ENCODE data around the gene EZH1. TPM values are rescaled to one million over a fixed set of nuclear protein-coding genes. Genes with fewer than 3 reads are reported as not detected.

Gene EZH1
- total and polyA plus RNA-seq, 3 donors from 2014 or later = 28.1 to 59.4 (median 53.7) TPM

DNA sequence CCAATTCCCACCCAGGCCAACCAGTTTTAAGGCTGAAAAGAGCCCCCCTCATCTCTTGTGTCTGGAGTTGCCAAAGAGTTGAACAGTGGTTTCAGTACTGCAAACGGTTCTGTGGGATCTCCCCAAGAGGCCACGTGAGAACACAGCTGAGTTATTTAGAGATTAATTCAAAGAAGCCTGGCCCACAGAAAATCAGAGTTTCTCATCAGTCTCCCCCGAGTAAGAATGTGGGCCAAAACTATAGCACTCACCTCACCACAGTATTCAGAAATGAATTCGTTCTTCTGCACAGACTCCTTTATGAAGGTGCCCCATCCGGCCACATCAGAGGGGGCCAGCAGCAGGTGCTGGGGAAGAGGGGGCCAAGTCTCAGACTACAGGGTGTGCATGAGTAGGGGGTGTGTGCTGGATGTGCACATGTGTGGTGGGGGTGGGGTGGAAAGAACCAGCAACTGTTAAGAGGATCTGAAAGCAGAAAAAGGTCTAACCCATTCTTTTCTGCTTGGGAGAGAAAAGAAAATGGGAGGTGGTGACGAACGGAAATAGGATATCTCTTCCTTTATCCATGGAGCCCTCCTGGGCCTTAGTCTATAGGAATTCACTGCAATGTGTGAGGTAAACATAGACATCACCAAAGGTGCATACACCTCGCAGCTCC, 39.9 kb downstream of the EZH1 start:
- Histone ChIP-seq H3K27ac (no peak overlapping the region), H3K4me3 (no peak overlapping the region), H3K27me3 (no peaks in the 10 kb centered on the region), H3K36me3 (ENCODE audit: low read depth, missing control alignments) (no peaks in the 10 kb centered on the region), H3K4me1 (peaks cover 3% of the 10 kb centered on the region), H3K9me3 (no peaks in the 10 kb centered on the region)
- TF ChIP-seq, protein P1, sequence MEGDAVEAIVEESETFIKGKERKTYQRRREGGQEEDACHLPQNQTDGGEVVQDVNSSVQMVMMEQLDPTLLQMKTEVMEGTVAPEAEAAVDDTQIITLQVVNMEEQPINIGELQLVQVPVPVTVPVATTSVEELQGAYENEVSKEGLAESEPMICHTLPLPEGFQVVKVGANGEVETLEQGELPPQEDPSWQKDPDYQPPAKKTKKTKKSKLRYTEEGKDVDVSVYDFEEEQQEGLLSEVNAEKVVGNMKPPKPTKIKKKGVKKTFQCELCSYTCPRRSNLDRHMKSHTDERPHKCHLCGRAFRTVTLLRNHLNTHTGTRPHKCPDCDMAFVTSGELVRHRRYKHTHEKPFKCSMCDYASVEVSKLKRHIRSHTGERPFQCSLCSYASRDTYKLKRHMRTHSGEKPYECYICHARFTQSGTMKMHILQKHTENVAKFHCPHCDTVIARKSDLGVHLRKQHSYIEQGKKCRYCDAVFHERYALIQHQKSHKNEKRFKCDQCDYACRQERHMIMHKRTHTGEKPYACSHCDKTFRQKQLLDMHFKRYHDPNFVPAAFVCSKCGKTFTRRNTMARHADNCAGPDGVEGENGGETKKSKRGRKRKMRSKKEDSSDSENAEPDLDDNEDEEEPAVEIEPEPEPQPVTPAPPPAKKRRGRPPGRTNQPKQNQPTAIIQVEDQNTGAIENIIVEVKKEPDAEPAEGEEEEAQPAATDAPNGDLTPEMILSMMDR (IDR thresholded peaks at IDR 0.05) = no peak
- no peak for TF ChIP-seq POLR2A (IDR thresholded peaks at IDR 0.05)
- 83 to 88% methylated on average over 8 of the region's 8 CpGs for WGBS, 2 donors
- intact Hi-C loops (cut with DNase I; ENCODE audit: low total_unique reads) = no loop called here
- DNase-seq = no peak

DNA sequence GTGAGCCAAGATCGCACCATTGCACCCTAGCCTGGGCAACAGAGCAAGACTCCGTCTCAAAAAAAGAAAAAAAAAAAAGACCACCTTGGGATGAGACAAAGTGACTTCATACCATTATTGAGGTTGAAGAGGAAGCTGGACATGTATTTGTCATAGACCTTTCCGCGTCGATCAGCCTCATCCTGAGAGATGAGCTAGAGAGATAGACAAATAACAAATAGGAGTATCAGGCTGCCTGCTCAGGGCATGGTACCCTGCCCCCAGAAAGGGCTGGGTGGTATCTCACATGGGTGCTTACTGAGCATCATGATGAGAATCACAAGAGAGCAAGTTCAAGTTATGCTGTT, 40.4 kb downstream of the EZH1 start:
- Histone ChIP-seq H3K36me3 (ENCODE audit: low read depth, missing control alignments) (no peaks in the 10 kb centered on the region), H3K9me3 (no peaks in the 10 kb centered on the region), H3K27me3 (no peaks in the 10 kb centered on the region), H3K4me1 (peaks cover 3% of the 10 kb centered on the region), H3K27ac (no peak overlapping the region), H3K4me3 (no peak overlapping the region)
- no peak for DNase-seq
- TF ChIP-seq POLR2A (IDR thresholded peaks at IDR 0.05) = no peak
- TF ChIP-seq, protein P1 (IDR thresholded peaks at IDR 0.05) = no peak
- intact Hi-C loops (cut with DNase I; ENCODE audit: low total_unique reads) = no loop called here
- WGBS, 2 donors = 93 to 95% methylated on average over 5 of the region's 5 CpGs

DNA sequence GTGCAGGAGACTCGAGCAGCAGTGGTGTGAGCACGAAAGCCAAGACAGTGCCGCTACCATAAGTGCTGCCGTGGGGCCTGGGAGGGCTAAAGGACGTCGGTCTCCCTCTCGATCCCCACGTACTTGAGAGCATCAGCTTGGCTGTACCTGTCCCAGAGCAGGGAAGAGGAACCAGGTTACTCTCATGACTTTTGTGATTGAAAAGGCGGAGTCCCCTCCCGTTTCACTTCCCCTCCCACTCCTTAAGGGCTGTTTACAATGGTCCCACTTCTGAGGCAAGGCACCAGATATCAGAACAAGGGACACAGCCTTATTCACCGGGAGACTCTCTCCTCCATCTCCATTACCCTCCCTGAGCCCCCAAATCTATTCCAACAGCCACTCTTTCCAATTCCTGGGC, 42.4 kb downstream of the EZH1 start:
- 82 to 90% methylated on average over 11 of the region's 11 CpGs for WGBS, 2 donors
- no peak for TF ChIP-seq POLR2A (IDR thresholded peaks at IDR 0.05)
- TF ChIP-seq, protein P1 (IDR thresholded peaks at IDR 0.05) = no peak
- DNase-seq = no peak
- intact Hi-C loops (cut with DNase I; ENCODE audit: low total_unique reads) = no loop called here
- H3K27ac ChIP-seq = no peak overlapping the region
- no peak overlapping the region for H3K4me3 ChIP-seq
- no peaks in the 10 kb centered on the region for H3K27me3 ChIP-seq
- H3K9me3 ChIP-seq = no peaks in the 10 kb centered on the region
- H3K36me3 ChIP-seq (ENCODE audit: low read depth, missing control alignments) = no peaks in the 10 kb centered on the region
- peaks cover 8% of the 10 kb centered on the region for H3K4me1 ChIP-seq

DNA sequence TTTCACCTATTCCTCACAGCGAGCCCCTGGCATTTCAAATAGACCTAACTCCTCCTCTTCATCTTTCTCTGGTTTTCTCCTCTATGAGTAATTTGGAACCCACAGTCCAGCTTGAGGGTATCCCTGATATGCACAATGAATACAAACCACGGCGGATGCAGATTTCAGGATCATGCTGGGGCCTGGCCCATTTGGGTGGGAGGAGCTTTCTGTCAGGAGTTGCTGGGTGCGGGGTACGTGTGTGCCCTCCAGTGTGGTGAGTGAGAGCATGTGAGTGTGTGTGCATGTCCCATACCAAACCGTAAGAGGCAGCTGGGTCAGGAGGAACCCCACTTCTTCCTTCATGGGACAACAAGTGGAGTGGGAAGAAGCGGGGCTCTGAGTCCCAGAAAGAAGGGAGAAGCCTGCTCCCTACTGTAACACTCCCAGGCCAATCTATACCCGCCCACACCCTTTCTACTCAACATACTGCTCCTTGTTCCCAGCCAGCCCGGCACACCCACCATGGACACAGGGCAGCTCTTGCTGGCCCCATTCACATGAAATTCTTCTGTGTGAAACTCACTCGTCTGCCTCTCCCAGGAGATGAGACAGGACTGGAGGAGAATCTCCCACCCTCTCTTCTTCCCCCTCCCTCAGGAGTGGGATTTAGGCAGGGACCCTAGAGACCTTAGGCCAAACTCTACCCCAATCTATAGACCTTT, 44.1 kb downstream of the EZH1 start:
- Histone ChIP-seq H3K27ac (no peak overlapping the region), H3K36me3 (ENCODE audit: low read depth, missing control alignments) (no peaks in the 10 kb centered on the region)

More for the DNA sequence above, 44.1 kb downstream of the EZH1 start:
- H3K27me3 ChIP-seq = no peaks in the 10 kb centered on the region
- intact Hi-C loops (cut with DNase I; ENCODE audit: low total_unique reads) = no loop called here
- 73 to 80% methylated on average over 10 of the region's 10 CpGs for WGBS, 2 donors
- no peak for TF ChIP-seq POLR2A (IDR thresholded peaks at IDR 0.05)
- TF ChIP-seq, protein P1 (IDR thresholded peaks at IDR 0.05) = no peak
- peaks cover 8% of the 10 kb centered on the region for H3K4me1 ChIP-seq
- H3K9me3 ChIP-seq = no peaks in the 10 kb centered on the region
- DNase-seq = no peak
- no peak overlapping the region for H3K4me3 ChIP-seq

All from testis (tissue), 3 donors.